Dendritic cell treated with granulocyte-macrophage colony-stimulating factor and Interleukin-4, amounts not matched to agents 40 ng/mL and 50 ng/mL, for 4 days (primary cell): ENCODE measurements around the gene MALL.
"Not testable (repeated sequence)": the region's sequence is repeated elsewhere in the genome, so short reads cannot be mapped to it uniquely, and the experiment has no call there.

ENCODE experiments used
- H3K27ac Mint-ChIP-seq: one replicate; pipeline ENCODE4 v1.8.0; 2022; ENCODE audit warnings: mild to moderate bottlenecking, mixed read lengths
- H3K27me3 Mint-ChIP-seq: one replicate; pipeline ENCODE4 v1.8.0; 2022; ENCODE audit warnings: mild to moderate bottlenecking, mixed read lengths
- H3K36me3 Mint-ChIP-seq: one replicate; pipeline ENCODE4 v1.8.0; 2022; ENCODE audit warnings: low read depth, mixed read lengths
- H3K4me1 Mint-ChIP-seq: one replicate; pipeline ENCODE4 v1.8.0; 2022; ENCODE audit warnings: low read depth, mixed read lengths
- H3K4me3 Mint-ChIP-seq: one replicate; pipeline ENCODE4 v1.8.0; 2022; ENCODE audit warnings: mild to moderate bottlenecking, moderate library complexity, mixed read lengths
- H3K9me3 Mint-ChIP-seq: one replicate; pipeline ENCODE4 v1.8.0; 2022; ENCODE audit warnings: mixed read lengths
- intact Hi-C: fragments of 100-400 bp; cut with micrococcal nuclease; formaldehyde crosslinking; loops from one replicate; pipeline ENCODE4 v1.15.0; 2022

Gene MALL

GRCh38 chr2:110130757-110131156 is 15.1 kb upstream of the MALL start:
- no peaks in the 10 kb centered on the region for H3K27me3 Mint-ChIP-seq
- H3K36me3 Mint-ChIP-seq, result no peaks in the 10 kb centered on the region
- intact Hi-C loops, result no loop called here
- H3K27ac Mint-ChIP-seq, result no peak overlapping the region
- no peak overlapping the region for H3K4me3 Mint-ChIP-seq
- no peaks in the 10 kb centered on the region for H3K4me1 Mint-ChIP-seq
- H3K9me3 Mint-ChIP-seq, result peaks cover 27% of the 10 kb centered on the region

GRCh38 chr2:110126906-110127305 is 11.3 kb upstream of the MALL start:
- H3K4me3 Mint-ChIP-seq, result no peak overlapping the region
- intact Hi-C loops, result no loop called here
- H3K36me3 Mint-ChIP-seq, result no peaks in the 10 kb centered on the region
- H3K9me3 Mint-ChIP-seq, result no peaks in the 10 kb centered on the region
- H3K27me3 Mint-ChIP-seq, result no peaks in the 10 kb centered on the region
- no peak overlapping the region for H3K27ac Mint-ChIP-seq
- no peaks in the 10 kb centered on the region for H3K4me1 Mint-ChIP-seq

GRCh38 chr2:110126086-110126773 is 10.6 kb upstream of the MALL start:
- Mint-ChIP-seq H3K4me1 (no peaks in the 10 kb centered on the region), H3K4me3 (no peak overlapping the region), H3K36me3 (no peaks in the 10 kb centered on the region), H3K27me3 (no peaks in the 10 kb centered on the region), H3K27ac (no peak overlapping the region), H3K9me3 (no peaks in the 10 kb centered on the region)
- intact Hi-C loops, result no loop called here

- Mint-ChIP-seq H3K27ac (no peak overlapping the region), H3K4me3 (no peak overlapping the region), H3K36me3 (no peaks in the 10 kb centered on the region), H3K9me3 (no peaks in the 10 kb centered on the region), H3K4me1 (no peaks in the 10 kb centered on the region), H3K27me3 (no peaks in the 10 kb centered on the region)
- intact Hi-C loops, result no loop called here
Observed at GRCh38 chr2:110124939-110125691, 9.5 kb upstream of the MALL start.

GRCh38 chr2:110124038-110124825 is 8.6 kb upstream of the MALL start:
- Mint-ChIP-seq H3K27ac (no peak overlapping the region), H3K4me3 (no peak overlapping the region), H3K27me3 (peaks cover 3% of the 10 kb centered on the region), H3K9me3 (no peaks in the 10 kb centered on the region), H3K36me3 (no peaks in the 10 kb centered on the region), H3K4me1 (no peaks in the 10 kb centered on the region)
- intact Hi-C loops, result no loop called here

- no peaks in the 10 kb centered on the region for H3K4me1 Mint-ChIP-seq
- H3K4me3 Mint-ChIP-seq, result no peak overlapping the region
- no peaks in the 10 kb centered on the region for H3K36me3 Mint-ChIP-seq
- no peaks in the 10 kb centered on the region for H3K9me3 Mint-ChIP-seq
- no peak overlapping the region for H3K27ac Mint-ChIP-seq
- intact Hi-C loops, result no loop called here
- peaks cover 24% of the 10 kb centered on the region for H3K27me3 Mint-ChIP-seq
Observed at GRCh38 chr2:110121592-110121991, 6.0 kb upstream of the MALL start.

GRCh38 chr2:110121052-110121334 is 5.4 kb upstream of the MALL start:
- Mint-ChIP-seq H3K36me3 (no peaks in the 10 kb centered on the region), H3K4me1 (no peaks in the 10 kb centered on the region)

GRCh38 chr2:110120171-110121051 is 4.8 kb upstream of the MALL start:
- H3K4me1 Mint-ChIP-seq, result peaks cover 4% of the 10 kb centered on the region
- no peak overlapping the region for H3K4me3 Mint-ChIP-seq
- no peaks in the 10 kb centered on the region for H3K9me3 Mint-ChIP-seq
- peaks cover 36% of the 10 kb centered on the region for H3K27me3 Mint-ChIP-seq
- intact Hi-C loops, result no loop called here
- H3K27ac Mint-ChIP-seq, result no peak overlapping the region
- H3K36me3 Mint-ChIP-seq, result no peaks in the 10 kb centered on the region

More at GRCh38 chr2:110121052-110121334, 5.4 kb upstream of the MALL start:
- Mint-ChIP-seq H3K9me3 (no peaks in the 10 kb centered on the region), H3K4me3 (no peak overlapping the region), H3K27me3 (peaks cover 30% of the 10 kb centered on the region), H3K27ac (no peak overlapping the region)
- intact Hi-C loops, result no loop called here

- Mint-ChIP-seq H3K9me3 (no peaks in the 10 kb centered on the region), H3K36me3 (no peaks in the 10 kb centered on the region), H3K27ac (no peak overlapping the region), H3K4me1 (peaks cover 6% of the 10 kb centered on the region), H3K27me3 (peaks cover 60% of the 10 kb centered on the region), H3K4me3 (no peak overlapping the region)
- intact Hi-C loops, result no loop called here
Observed at GRCh38 chr2:110116033-110116710, 550 bp upstream of the MALL start.

- H3K4me3 Mint-ChIP-seq, result no peak overlapping the region
- no peaks in the 10 kb centered on the region for H3K9me3 Mint-ChIP-seq
- H3K4me1 Mint-ChIP-seq, result peaks cover 6% of the 10 kb centered on the region
- H3K27ac Mint-ChIP-seq, result no peak overlapping the region
- no peaks in the 10 kb centered on the region for H3K36me3 Mint-ChIP-seq
- H3K27me3 Mint-ChIP-seq, result peaks cover 63% of the 10 kb centered on the region
- intact Hi-C loops, result no loop called here
Observed at GRCh38 chr2:110114831-110115255, 779 bp downstream of the MALL start.

- Mint-ChIP-seq H3K36me3 (no peaks in the 10 kb centered on the region), H3K27me3 (peaks cover 60% of the 10 kb centered on the region), H3K4me1 (peaks cover 6% of the 10 kb centered on the region), H3K27ac (no peak overlapping the region), H3K4me3 (no peak overlapping the region), H3K9me3 (no peaks in the 10 kb centered on the region)
- intact Hi-C loops, result no loop called here
Observed at GRCh38 chr2:110113961-110114591, 1.5 kb downstream of the MALL start.

- H3K36me3 Mint-ChIP-seq, intact Hi-C loops, H3K27ac Mint-ChIP-seq, H3K4me1 Mint-ChIP-seq, H3K4me3 Mint-ChIP-seq, H3K9me3 Mint-ChIP-seq: not testable (repeated sequence)
- H3K27me3 Mint-ChIP-seq, result peaks cover 19% of the 10 kb centered on the region
Observed at GRCh38 chr2:110108291-110108690, 7.3 kb downstream of the MALL start.
